Calu3 (cell line): ENCODE measurements around the gene ADARB1. TPM values are rescaled to one million over a fixed set of nuclear protein-coding genes. Genes with fewer than 3 reads are reported as not detected.

ENCODE experiments used
- BruUV-seq: library from RNA; stranded (reverse); fragments of 400-500 nt; replicated peaks from 2 replicates; lab custom pipeline; 2021; lab: Mats Ljungman, UMichigan
- CTCF ChIA-PET: fragments of 300-600 bp; sonication (Branson Sonifier 250); formaldehyde crosslinking; loops from one replicate; lab custom pipeline; 2022; ENCODE audit warnings: antibody characterized with exemption; lab: Charles Lee
- DNase-seq: peaks from one replicate; pipeline ENCODE4 v3.0.0; 2022
- H3K27ac Mint-ChIP-seq: one replicate; pipeline ENCODE4 v1.8.0; 2022; ENCODE audit warnings: mixed read lengths; ENCODE audit not compliant: unreplicated experiment
- H3K27me3 Mint-ChIP-seq: one replicate; pipeline ENCODE4 v1.8.0; 2022; ENCODE audit warnings: mixed read lengths; ENCODE audit not compliant: unreplicated experiment
- H3K36me3 Mint-ChIP-seq: one replicate; pipeline ENCODE4 v1.8.0; 2022; ENCODE audit warnings: mild to moderate bottlenecking, moderate library complexity, mixed read lengths; ENCODE audit not compliant: insufficient read depth, unreplicated experiment
- H3K4me1 Mint-ChIP-seq: one replicate; pipeline ENCODE4 v1.8.0; 2022; ENCODE audit warnings: mild to moderate bottlenecking, low read depth, mixed read lengths; ENCODE audit not compliant: unreplicated experiment
- H3K4me3 Mint-ChIP-seq: one replicate; pipeline ENCODE4 v1.8.0; 2022; ENCODE audit warnings: mild to moderate bottlenecking, low read depth, moderate library complexity, mixed read lengths; ENCODE audit not compliant: unreplicated experiment
- H3K9me3 Mint-ChIP-seq: one replicate; pipeline ENCODE4 v1.8.0; 2022; ENCODE audit warnings: low read depth, mixed read lengths; ENCODE audit not compliant: unreplicated experiment
- CTCF ChIP-seq: fragments of 200-600 bp; IDR thresholded peaks from one replicate; pipeline ENCODE4 v1.8.0; 2022; ENCODE audit warnings: antibody characterized with exemption; ENCODE audit not compliant: unreplicated experiment
- intact Hi-C: fragments of 100-400 bp; cut with micrococcal nuclease; formaldehyde crosslinking; loops from one replicate; pipeline ENCODE4 v1.10.0; 2022; ENCODE audit not compliant: unreplicated experiment
- total RNA-seq: library from RNA; stranded (reverse); gene quantifications from 2 replicates; pipeline ENCODE4 v1.2.3, GENCODE V29; 2022

ADARB1 gene
- total RNA-seq, 1 experiment from 2014 or later = 2.8 TPM

GRCh38 chr21:45045481-45045880, 28.9 kb upstream of the ADARB1 start:
- Mint-ChIP-seq H3K9me3 (peaks cover 3% of the 10 kb centered on the region), H3K27me3 (peaks cover 87% of the 10 kb centered on the region), H3K36me3 (no peaks in the 10 kb centered on the region), H3K27ac (no peak overlapping the region), H3K4me3 (no peak overlapping the region), H3K4me1 (peaks cover 6% of the 10 kb centered on the region)
- BruUV-seq = no TSS peak
- CTCF ChIA-PET = no interaction called here
- no peak for DNase-seq
- intact Hi-C loops = no loop called here
- no peak for TF ChIP-seq CTCF

- Mint-ChIP-seq H3K36me3 (no peaks in the 10 kb centered on the region), H3K27ac (no peak overlapping the region), H3K4me3 (no peak overlapping the region), H3K9me3 (peaks cover under 1% of the 10 kb centered on the region), H3K27me3 (peaks cover 80% of the 10 kb centered on the region), H3K4me1 (peaks cover 6% of the 10 kb centered on the region)
- TF ChIP-seq CTCF = no peak
- intact Hi-C loops = no loop called here
- CTCF ChIA-PET = no interaction called here
- no TSS peak for BruUV-seq
- DNase-seq = no peak
These were observed 27.1 kb upstream of the ADARB1 start for GRCh38 chr21:45047257-45047656.

GRCh38 chr21:45048026-45048698, 26.2 kb upstream of the ADARB1 start:
- intact Hi-C loops = no loop called here
- peaks cover 6% of the 10 kb centered on the region for H3K4me1 Mint-ChIP-seq
- no peak for DNase-seq
- H3K36me3 Mint-ChIP-seq = no peaks in the 10 kb centered on the region
- peaks cover 82% of the 10 kb centered on the region for H3K27me3 Mint-ChIP-seq
- no peaks in the 10 kb centered on the region for H3K9me3 Mint-ChIP-seq
- CTCF ChIA-PET = no interaction called here
- no peak for TF ChIP-seq CTCF
- H3K4me3 Mint-ChIP-seq = no peak overlapping the region
- no peak overlapping the region for H3K27ac Mint-ChIP-seq
- no TSS peak for BruUV-seq

GRCh38 chr21:45048968-45049367, 25.4 kb upstream of the ADARB1 start:
- Mint-ChIP-seq H3K36me3 (no peaks in the 10 kb centered on the region), H3K9me3 (no peaks in the 10 kb centered on the region), H3K27me3 (peaks cover 84% of the 10 kb centered on the region), H3K4me3 (no peak overlapping the region), H3K27ac (no peak overlapping the region), H3K4me1 (peaks cover 6% of the 10 kb centered on the region)
- TF ChIP-seq CTCF = no peak
- no peak for DNase-seq
- CTCF ChIA-PET = no interaction called here
- intact Hi-C loops = no loop called here
- no TSS peak for BruUV-seq
